Occipital lobe (tissue), 2 donors: Measurements from ENCODE around the gene PRRX2. TPM values are rescaled to one million over a fixed set of nuclear protein-coding genes. Genes with fewer than 3 reads are reported as not detected.
A peak's percentile ranks its signal among the peaks of the same experiment; 100 is the strongest.

Source experiments
- DNase-seq: peaks from one replicate; lab custom pipeline; 2025; lab: John Stamatoyannopoulos, UW
- total RNA-seq: library from RNA; depleted of rRNA; stranded (reverse); fragments of >200 nt; gene quantifications from one replicate; pipeline ENCODE4 v1.2.3, GENCODE V29; 2014

Gene PRRX2
- 0.16 TPM for total RNA-seq

DNA sequence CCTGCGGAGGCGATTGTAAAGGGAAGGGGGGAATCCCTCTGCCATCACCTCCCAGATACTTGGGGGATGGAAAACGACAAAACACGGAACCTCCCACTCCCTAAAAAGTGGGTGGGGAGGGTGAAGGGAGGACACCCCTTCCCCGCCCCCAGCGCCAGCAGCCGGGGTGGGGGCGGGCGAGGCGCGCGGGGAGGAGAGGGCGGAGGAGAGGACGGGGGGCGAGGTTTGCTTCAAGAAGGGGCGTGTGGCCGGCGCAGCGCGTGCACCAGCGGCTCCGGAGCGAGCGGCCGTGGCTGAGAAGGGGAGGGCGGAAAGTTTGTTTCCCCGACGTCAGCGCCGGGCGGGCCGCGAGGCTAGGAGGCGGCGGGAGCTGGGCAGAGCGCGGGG, at the start of gene PRRX2:
Gene PRRX2 (plus strand): TSS at position 259 of the 387 bp plus-strand sequence. CDS start 221 bp downstream, outside the sequence.
- no peak for DNase-seq

GRCh38 chr9:129617167-129617566, 48.3 kb upstream of the PRRX2 start:
- DNase-seq = no peak

DNA sequence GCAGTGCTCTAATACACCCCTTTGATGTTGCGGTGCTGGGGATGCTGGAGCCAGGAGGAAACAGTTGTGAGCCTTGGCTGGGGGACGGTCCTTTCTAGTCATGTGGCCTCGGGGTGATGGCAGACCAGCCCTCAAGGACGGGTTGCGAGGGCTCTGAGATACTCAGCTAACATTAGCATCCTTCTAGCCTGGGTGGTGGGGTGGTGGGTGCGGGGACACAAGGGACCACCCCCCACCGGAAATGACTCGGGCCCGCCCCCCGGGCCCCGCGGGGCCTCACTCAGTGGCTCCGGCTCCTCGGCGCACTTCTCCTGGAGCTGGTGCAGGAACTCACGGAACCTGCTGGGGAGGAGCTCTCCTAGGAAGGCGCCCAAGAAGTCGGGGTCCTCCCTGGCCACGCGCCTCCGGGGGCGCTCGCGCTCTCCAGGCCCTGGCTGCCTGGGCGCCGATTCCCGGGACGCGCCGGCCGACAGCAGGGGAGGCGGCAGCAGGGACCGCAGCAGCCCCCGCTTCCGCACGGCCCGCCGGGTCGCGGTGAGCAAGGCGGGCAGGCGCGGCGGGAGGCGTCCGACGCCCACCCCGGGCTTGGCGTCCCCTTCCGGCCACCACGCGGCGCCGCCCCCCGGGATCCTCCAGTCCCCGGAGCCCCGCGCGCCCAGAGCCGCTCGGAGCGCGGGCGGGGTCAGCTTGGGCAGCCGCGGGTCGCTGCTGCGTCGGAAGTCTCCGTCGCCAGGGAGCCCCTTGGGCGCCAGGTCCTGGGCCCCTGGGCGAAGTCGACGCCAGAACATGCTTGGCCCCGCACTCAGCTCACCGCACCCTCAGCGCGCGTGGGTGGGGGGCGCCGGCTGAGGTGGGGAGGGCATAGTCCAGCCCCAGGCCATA, 45.4 kb upstream of the PRRX2 start:
- DNase-seq = no peak

DNA sequence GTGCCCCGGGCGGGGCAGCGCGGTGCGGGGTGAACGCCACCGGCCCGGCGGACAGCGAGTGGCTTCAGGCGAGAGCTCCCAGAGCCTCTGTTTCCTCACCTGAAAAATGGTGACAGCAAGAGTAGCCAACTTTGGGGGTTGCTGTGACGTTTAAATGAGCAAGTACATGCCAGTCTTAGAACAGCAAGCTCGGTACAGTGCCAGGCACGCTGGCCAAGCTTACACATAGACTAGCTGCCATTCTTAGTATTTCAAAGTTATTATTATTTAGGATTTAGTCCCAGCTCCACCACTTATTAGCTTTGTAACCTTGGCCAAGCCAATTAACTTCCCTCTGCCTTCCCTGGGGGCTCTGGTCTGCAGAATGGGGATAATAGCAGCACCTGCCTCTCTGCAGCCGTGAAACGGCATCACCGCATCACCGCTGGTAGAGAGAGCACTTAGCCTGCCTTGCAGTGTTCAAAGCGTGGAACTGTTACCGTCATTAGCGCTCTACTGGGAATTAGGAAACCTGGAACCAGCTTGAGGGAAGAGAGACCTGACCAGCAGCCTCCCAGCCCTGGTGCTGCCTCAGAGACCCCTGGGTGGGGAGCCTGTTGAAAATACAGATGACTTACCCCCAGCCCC, 44.7 kb upstream of the PRRX2 start, which contains the start of gene C9orf50:
Gene C9orf50 (minus strand): TSS at position 433 of the 627 bp plus-strand sequence. CDS start 527 bp downstream, outside the sequence.
- DNase-seq = no peak

DNA sequence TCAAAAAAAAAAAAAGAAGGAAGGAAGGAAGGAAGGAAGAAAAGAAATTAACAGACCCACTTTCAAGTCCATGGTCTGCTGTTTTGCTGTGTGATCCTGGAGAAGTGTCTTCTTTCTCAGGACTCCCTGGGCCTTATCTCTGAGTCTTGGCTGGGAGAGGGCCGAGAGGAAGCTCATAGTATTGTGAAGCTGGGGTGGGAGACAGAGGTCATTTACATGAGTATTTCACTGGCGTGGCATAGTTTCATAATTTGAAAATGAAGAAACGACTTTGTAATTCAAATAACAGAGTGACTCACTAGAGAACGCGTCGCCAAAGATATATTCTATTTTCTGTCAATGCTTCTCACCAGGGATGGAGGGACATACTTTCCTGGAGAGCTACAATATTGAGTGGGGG, 42.1 kb upstream of the PRRX2 start:
- no peak for DNase-seq

DNA sequence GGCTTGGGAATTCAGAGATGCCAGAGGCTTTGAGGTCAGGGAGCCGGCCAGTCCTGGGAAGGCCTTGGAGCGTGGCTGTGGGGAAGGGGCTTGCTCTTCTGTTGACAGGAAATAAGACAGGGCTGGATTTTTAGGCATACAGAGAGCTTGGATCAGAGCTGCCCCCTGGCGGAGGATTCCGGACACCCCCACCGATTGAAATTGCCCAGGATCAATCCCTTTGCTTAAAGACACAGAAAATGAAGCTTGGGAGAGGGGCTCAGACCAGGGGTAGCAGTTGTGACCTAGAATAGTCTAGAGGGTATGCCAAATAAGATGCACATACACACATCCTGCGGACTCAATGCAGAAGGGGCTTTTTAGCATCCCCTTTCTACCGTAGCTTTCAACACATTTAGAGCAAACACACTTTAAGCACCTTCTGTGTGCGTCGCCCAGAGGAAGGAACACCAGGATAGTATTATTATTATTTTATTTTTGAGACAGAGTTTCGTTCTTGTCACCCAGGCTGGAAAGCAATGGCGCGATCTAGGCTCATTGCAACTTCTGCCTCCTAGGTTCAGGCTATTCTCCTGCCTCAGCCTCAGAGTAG, 41.2 kb upstream of the PRRX2 start:
- DNase-seq = no peak

DNA sequence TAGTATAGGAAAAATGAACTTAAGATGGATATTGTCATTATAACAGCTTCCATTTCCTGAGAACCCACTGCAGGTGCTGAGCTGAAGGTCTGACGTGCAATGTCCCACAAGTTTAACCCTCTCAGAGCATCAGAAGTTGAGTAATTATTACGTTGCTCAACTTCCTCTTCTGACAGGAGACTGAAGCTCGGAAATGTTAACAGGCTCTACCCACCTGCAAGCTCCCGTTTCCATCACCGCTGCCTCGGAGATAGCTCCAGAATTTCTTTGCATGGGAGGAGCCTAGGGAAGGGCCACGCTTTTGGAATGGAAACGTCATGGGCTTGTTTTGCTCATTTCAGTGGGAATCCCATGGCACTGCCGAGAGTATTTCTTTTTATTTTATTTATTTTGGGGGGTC, 40.5 kb upstream of the PRRX2 start:
- DNase-seq = no peak

DNA sequence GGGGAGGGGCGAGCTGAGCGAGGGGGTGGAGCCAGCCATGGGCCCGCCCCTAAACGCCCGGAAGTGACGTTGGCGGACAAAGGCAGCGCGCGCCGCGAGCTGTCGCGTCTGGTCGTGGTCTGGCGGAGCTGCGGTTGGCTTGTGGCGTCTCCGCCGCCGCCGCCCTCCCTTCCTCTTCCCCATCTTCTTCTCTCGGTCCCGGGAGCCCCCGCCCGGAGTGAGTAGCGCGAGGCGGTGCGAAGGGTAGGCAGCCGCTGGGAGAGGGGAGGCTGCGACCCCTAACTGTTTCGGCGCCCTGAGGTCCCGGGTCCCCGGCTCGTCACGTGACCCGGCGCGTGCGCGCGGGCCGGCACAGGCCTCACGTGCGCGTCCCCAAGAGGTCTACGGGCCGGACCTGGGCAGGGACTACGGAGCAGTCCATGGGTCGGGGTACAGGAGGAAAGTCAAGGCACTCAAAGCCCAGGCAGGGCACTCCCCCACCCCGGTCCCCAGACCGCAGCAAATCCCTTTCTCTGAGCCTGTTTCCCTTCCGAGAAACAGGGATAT, 39.3 kb upstream of the PRRX2 start, which contains the start of gene NTMT1:
Gene NTMT1 (plus strand): TSS at position 85 of the 546 bp plus-strand sequence. CDS start 6,541 bp downstream, outside the sequence.
- DNase-seq = peak; percentile 87

GRCh38 chr9:129626625-129627284, 38.7 kb upstream of the PRRX2 start:
- no peak for DNase-seq

DNA sequence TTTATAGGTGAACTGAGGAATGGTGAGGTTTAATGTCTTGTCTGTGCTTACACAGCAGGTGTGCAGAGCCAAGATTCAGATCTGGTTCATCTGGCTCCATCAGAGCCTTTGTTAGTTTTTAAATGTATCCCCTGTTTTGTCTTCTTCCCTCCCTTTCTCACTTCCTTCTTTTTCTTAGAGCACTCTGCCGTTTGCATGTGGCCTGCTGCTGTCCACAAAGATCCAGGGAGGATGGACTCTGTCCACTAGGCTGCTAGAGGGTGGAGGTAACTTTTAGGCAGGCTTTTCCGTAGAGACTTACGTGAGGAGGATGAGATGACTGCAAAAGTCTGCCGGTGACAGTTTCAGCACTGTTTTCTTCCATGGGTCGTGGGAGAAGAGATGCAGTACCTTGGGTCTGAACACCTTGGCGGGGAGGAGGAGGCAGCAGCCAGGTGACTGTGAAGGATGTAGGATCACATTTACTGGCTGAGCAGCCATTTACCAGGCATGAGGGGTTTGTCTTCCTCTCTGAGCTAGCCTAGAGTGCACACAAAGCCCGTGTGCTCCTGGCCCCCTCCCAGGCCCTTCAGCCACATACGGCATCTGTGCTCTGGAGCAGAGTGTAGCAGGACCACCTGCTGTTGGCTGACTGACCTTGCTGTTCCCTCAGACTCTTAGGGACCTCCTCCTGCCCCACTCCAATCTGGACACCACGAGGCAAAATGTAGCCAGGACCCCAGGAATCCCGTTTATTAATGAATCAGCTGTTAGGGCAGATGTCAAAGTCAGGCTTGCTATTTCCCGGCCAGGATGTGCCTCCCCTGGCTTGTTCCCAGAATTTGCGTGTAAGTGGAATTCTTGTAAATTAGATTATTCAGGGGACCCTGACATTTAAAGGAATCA, 37.6 kb upstream of the PRRX2 start:
- DNase-seq = no peak

DNA sequence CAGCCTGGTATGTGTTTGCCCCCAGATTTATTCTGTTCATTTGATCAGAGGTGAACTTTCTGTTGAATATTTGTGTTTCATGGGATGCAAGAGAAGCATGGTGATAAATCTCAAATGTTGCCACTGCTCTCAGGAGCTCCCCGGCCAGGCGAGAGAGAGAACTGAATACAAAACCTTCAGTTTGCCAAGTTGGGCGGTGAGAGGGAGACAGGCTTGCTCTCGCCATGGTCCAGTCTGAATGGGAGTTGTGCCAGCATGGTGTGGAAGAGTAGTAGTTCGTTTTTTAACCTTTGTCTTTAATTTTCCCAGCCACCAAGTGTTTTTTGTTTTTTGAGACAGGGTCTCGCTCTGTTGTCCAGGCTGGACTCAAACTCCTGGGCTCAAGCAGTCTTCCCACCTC, 36.7 kb upstream of the PRRX2 start:
- DNase-seq = no peak

DNA sequence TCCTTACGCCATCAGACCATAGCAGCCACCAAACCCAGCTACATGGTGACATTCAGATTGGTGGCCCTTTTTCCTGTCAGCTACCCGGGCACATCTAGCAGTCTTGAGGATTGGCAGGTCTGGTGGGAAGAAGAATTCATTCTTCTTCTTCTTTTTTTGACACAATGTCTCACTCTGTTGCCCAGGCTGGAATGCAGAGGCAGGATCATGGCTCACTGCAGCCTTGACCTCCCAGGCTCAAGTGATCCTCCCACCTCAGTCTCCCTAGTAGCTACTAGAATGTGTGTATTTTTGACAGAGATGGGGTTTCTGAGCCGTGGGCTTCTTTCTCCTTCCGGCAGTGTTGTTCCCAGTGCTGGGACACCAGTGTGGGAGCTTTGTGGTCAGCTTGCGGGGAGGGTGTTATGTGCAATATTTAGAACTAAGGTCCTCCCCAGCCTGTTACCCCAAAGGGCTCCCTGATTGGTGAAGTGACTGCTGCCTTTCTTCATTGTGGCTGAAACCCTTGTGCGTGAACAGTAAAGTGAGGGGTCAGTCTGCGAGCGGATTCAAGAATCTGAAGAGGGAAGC, 36.1 kb upstream of the PRRX2 start:
- DNase-seq = no peak

GRCh38 chr9:129630967-129631673, 34.3 kb upstream of the PRRX2 start:
- no peak for DNase-seq

DNA sequence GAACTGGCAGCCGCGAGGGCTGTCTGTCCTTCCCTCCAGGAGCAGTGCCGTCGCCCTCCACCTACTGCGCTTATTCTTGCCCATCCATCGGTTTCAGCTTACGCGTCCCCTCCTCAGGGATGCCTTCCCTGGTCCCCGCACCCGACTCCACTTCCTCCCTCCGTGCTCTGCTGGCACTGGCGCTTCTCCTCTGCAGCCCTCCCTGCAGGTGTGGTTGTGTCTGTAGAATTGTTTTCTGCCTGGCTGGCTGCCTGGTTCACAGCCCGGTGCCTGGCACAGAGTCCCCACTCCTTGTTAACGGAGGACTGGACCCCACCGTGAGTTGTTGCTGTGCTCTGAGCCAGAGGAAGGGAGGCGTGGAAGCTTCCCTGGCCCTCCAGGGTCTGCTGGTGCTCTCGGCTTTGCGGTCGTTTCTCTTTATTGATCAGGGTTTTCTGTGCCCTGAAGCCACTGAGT, 33.7 kb upstream of the PRRX2 start:
- DNase-seq = no peak

DNA sequence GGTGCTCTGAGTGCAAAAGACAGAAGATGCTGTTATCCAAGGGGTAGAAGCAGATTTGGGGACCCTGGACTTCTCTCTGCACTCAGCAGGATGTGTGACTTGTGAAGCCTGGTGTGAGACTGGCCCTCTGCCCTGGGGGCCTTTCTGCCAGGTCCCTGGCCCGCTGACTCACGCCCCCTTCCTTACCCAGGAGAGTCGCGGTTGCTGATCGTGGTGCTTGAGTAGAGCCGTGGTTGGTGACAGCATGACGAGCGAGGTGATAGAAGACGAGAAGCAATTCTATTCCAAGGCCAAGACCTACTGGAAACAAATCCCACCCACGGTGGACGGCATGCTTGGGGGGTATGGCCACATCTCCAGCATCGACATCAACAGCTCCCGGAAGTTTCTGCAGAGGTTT, 33.0 kb upstream of the PRRX2 start:
- no peak for DNase-seq

DNA sequence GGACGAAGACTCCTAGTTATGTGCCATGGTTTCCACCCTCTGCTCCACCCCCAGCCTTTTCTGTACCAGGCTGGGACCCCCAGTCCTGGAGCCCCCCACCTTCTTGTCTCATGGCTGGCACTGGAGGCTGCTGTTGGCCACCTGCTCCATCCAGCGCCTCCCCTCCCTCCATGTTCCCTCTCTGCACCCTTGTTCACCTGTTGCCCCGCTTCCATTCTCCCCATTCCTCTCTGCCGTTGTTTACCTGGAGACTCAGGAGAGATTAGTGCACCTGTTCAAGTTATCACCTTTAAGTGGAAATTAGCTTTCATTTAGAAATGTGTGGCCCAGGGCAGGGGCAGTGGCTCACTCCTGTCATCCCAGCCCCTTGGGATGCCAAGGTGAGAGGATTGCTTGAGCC, 32.2 kb upstream of the PRRX2 start:
- no peak for DNase-seq

DNA sequence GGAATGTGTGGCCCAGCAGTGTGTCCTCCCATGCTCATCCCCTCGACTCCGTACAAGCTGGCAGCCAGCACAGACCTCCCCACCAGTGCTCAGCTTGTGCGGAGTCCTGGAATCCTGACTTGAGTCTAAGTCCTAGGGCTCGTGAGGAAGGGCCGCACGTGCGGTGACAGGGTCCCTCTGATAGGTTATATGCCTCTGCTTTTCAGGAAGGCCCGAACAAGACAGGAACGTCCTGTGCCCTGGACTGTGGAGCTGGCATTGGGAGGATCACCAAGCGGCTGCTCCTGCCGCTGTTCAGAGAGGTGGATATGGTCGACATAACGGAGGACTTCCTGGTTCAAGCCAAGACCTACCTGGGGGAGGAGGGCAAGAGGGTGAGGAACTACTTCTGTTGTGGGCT, 31.6 kb upstream of the PRRX2 start:
- no peak for DNase-seq

- DNase-seq = no peak
These were observed 30.1 kb upstream of the PRRX2 start for GRCh38 chr9:129635099-129636065.
